HG03066 (cell line): ENCODE measurements around the gene DTWD2.

Source experiments
- ATAC-seq: cut with Tn5 transposase; IDR thresholded peaks from one replicate; pipeline ENCODE4 v1.9.1; 2021; ENCODE audit warnings: low read depth; ENCODE audit not compliant: unreplicated experiment

The DTWD2 gene

GRCh38 chr5:118789366-118789765 is 199.0 kb downstream of the DTWD2 start:
- no peak for ATAC-seq

- no peak for ATAC-seq
These were observed 200.0 kb downstream of the DTWD2 start for GRCh38 chr5:118788351-118788750.
